Endothelial cell of umbilical vein (primary cell): ENCODE measurements around the gene GPATCH2. TPM values are rescaled to one million over a fixed set of nuclear protein-coding genes. Genes with fewer than 3 reads are reported as not detected.

Experiments
- BruUV-seq: library from RNA; stranded (reverse); fragments of 400-500 nt; replicated peaks from 2 replicates; lab custom pipeline; 2021; lab: Mats Ljungman, UMichigan
- CTCF ChIA-PET: fragments of 300-600, 350-600 bp; sonication (Branson Sonifier 250); formaldehyde crosslinking; loops from one replicate; lab custom pipeline; 2021; ENCODE audit warnings: antibody characterized with exemption, inconsistent platforms; lab: Charles Lee
- POLR2A ChIA-PET: fragments of 300-600, 350-600 bp; sonication (Branson Sonifier 250); formaldehyde crosslinking; loops from one replicate; lab custom pipeline; 2021; ENCODE audit warnings: antibody characterized with exemption, inconsistent platforms; lab: Charles Lee
- DNase-seq: peaks from one replicate; pipeline ENCODE4 v3.0.0-alpha.2; 2011; ENCODE audit warnings: low read depth, low spot score
- FAIRE-seq: peaks from 2 replicates; lab custom pipeline; 2011; peaks lifted over from hg19 to GRCh38; lab: Jason Lieb, UNC
- H2AFZ ChIP-seq: 2 replicates; pipeline ENCODE4 v1.6.0; 2012; ENCODE audit warnings: low read depth, low read length, control low read depth, inconsistent platforms
- H3K27ac ChIP-seq: 2 replicates; pipeline ENCODE4 v1.5.1; 2011; ENCODE audit warnings: low read depth, mild to moderate bottlenecking, control low read depth, low read length, moderate library complexity; ENCODE audit not compliant: insufficient read depth
- H3K27me3 ChIP-seq, 2 experiments: 2 replicates each; pipeline versions ENCODE4 v1.6.0 to v1.6.1; 2011; ENCODE audit warnings: low read length in 2 of 2, mixed read lengths in 1 of 2; ENCODE audit not compliant: control insufficient read depth in 2 of 2, insufficient read depth in 2 of 2
- H3K36me3 ChIP-seq, 2 experiments: 2 replicates in 1 of 2; 3 replicates in 1 of 2; pipeline ENCODE4 v1.5.1; 2011; ENCODE audit warnings: low read length in 2 of 2, mild to moderate bottlenecking in 1 of 2, moderate library complexity in 1 of 2; ENCODE audit not compliant: control insufficient read depth in 2 of 2, insufficient read depth in 2 of 2; ENCODE audit errors: extremely low read depth in 1 of 2
- H3K4me1 ChIP-seq: 3 replicates; pipeline ENCODE4 v1.5.1; 2011; ENCODE audit warnings: mild to moderate bottlenecking, low read length; ENCODE audit not compliant: control insufficient read depth, insufficient read depth; ENCODE audit errors: extremely low read depth
- H3K4me2 ChIP-seq: 2 replicates; pipeline ENCODE4 v1.6.1; 2011; ENCODE audit warnings: low read length, control low read depth, mixed read lengths; ENCODE audit not compliant: insufficient read depth
- H3K4me3 ChIP-seq, 3 experiments: fragments of 200-600 bp in 1 of 3; sonication (generic), shearing (Covaris generic) in 1 of 3; replicated peaks in 1 of 3; 2 replicates each; pipeline ENCODE4 v1.5.1; 2011 to 2016; ENCODE audit warnings: control low read depth in 3 of 3, low read length in 3 of 3, mild to moderate bottlenecking in 2 of 3, inconsistent platforms in 1 of 3, low read depth in 1 of 3, moderate library complexity in 1 of 3; ENCODE audit not compliant: insufficient read depth in 1 of 3
- H3K79me2 ChIP-seq: 2 replicates; pipeline ENCODE4 v1.6.0; 2012; ENCODE audit warnings: low read length, inconsistent platforms; ENCODE audit not compliant: control insufficient read depth, insufficient read depth
- H3K9ac ChIP-seq: replicated peaks from 2 replicates; pipeline ENCODE3; 2011; ENCODE audit warnings: low read length, control low read depth; ENCODE audit not compliant: insufficient read depth; ENCODE audit errors: extremely low read depth
- H3K9me1 ChIP-seq: replicated peaks from 3 replicates; pipeline ENCODE4 v1.6.0; 2011; ENCODE audit warnings: mild to moderate bottlenecking, low read length; ENCODE audit not compliant: control insufficient read depth, insufficient read depth; ENCODE audit errors: extremely low read depth
- H3K9me3 ChIP-seq: replicated peaks from 2 replicates; pipeline ENCODE4 v1.5.1; 2012; ENCODE audit warnings: low read length, inconsistent platforms; ENCODE audit not compliant: control insufficient read depth, insufficient read depth
- H4K20me1 ChIP-seq: replicated peaks from 2 replicates; pipeline ENCODE3; 2011; ENCODE audit warnings: mild to moderate bottlenecking, low read length; ENCODE audit not compliant: control insufficient read depth, insufficient read depth; ENCODE audit errors: extremely low read depth
- EZH2 ChIP-seq: IDR thresholded peaks from 2 replicates; pipeline ENCODE4 v1.6.1; 2012; ENCODE audit warnings: borderline replicate concordance, low read depth, mild to moderate bottlenecking, moderate library complexity, low read length, inconsistent platforms; ENCODE audit not compliant: severe bottlenecking
- FOS ChIP-seq: IDR thresholded peaks from 2 replicates; pipeline ENCODE4 v1.6.1; 2011; ENCODE audit warnings: mild to moderate bottlenecking, low read length, moderate library complexity, borderline replicate concordance; ENCODE audit not compliant: insufficient read depth
- JUN ChIP-seq: IDR thresholded peaks from 2 replicates; pipeline ENCODE4 v1.6.1; 2011; ENCODE audit warnings: borderline replicate concordance, low read depth; ENCODE audit not compliant: insufficient read length, insufficient read depth
- MAX ChIP-seq: IDR thresholded peaks from 2 replicates; pipeline ENCODE4 v1.6.1; 2011; ENCODE audit not compliant: insufficient read depth, insufficient read length
- MYC ChIP-seq: IDR thresholded peaks from one replicate; pipeline ENCODE4 v1.6.1; 2011; ENCODE audit warnings: mild to moderate bottlenecking, low read depth, low read length
- POLR2AphosphoS5 ChIP-seq: IDR thresholded peaks from 2 replicates; pipeline ENCODE4 v1.6.1; 2012; ENCODE audit warnings: low read depth, mild to moderate bottlenecking, control low read depth, low read length, moderate library complexity; ENCODE audit not compliant: insufficient read depth
- dilution Hi-C: fragments of 300-500 bp; cut with MboI; formaldehyde crosslinking; loops from one replicate; pipeline ENCODE4 v1.15.0; 2019; ENCODE audit warnings: low sequenced_read_pairs; ENCODE audit not compliant: extremely low pct_ligation_motif_present
- intact Hi-C: fragments of 100-400 bp; cut with micrococcal nuclease; formaldehyde crosslinking; loops from one replicate; pipeline ENCODE4 v1.10.0; 2022
- polyA plus RNA-seq, 4 experiments: library from polyadenylated mRNA; depleted of rRNA in 3 of 4; stranded (reverse) in 3 of 4; unstranded in 1 of 4; fragments of >200 nt; gene quantifications; 2 replicates each; pipeline versions ENCODE4 v1.2.1 to v1.2.3, GENCODE V29; 2011 to 2012; ENCODE audit warnings: missing spikeins in 1 of 4
- total RNA-seq: library from RNA; stranded (reverse); gene quantifications from 2 replicates; pipeline ENCODE4 v1.2.3, GENCODE V29; 2021

Gene GPATCH2
- total and polyA plus RNA-seq, 2 donors (not counting 3 experiments of a cell fraction or from before 2014, with no cell fraction given), result 3.3 to 15.6 TPM

DNA sequence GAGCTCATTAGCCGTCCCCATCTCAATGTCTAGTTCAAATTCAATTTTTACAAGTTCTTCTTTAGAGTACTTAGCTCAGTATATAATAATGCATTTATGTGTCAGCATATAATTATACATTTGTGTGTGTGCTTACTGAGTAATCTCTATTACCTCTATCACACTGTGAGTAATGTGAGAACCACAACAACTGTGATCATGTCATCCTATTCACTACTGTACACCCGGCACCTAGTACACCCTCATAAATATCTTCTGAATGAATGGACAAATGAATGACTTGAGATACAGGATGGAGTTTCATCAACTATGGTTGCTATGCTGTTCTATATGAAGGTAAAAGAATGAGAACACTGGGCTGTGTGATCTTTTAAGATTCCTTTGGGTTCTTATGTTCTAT is 124.0 kb downstream of the GPATCH2 start:
- Histone ChIP-seq H3K9ac (no peak overlapping the region), H3K79me2 (no peaks in the 10 kb centered on the region), H3K4me2 (no peak overlapping the region), H3K9me1 (no peaks in the 10 kb centered on the region), H3K9me3 (no peaks in the 10 kb centered on the region), H3K27me3 (no peaks in the 10 kb centered on the region), H3K27ac (no peak overlapping the region), H3K36me3 (no peaks in the 10 kb centered on the region), H4K20me1 (no peaks in the 10 kb centered on the region), H3K4me3 (no peak overlapping the region), H3K4me1 (no peaks in the 10 kb centered on the region), H2AFZ (no peak overlapping the region)
- DNase-seq (no peak), FAIRE-seq (no peak)
- BruUV-seq, result no TSS peak
- dilution Hi-C loops (no loop called here), intact Hi-C loops (no loop called here)
- TF ChIP-seq FOS (no peak), POLR2AphosphoS5 (no peak), EZH2 (no peak)
- ChIA-PET POLR2A (no interaction called here), CTCF (no interaction called here)

DNA sequence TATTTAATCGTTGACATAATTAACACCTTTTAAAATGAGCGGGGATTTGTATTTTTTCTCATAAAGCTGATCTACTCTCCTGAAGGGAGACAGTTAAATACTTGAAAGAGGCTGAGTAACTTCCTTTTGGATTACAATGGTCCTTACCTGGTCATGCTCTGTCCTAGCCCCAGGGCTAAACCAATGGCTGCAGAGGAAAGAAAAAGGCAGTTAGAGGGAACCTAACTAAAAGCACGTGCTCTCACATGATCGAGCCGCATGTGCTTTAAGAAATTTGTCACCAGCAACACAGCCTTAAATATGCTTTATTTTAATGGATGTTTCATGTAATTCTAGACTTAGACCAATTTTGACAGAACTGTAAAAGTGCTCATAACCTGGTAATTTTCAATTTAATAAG is 132.7 kb downstream of the GPATCH2 start:
- Histone ChIP-seq H3K9me3 (no peaks in the 10 kb centered on the region), H3K4me1 (peaks cover 4% of the 10 kb centered on the region), H2AFZ (no peak overlapping the region), H3K4me3 (no peak overlapping the region), H3K79me2 (no peaks in the 10 kb centered on the region), H3K27me3 (no peaks in the 10 kb centered on the region), H3K9me1 (no peaks in the 10 kb centered on the region), H3K4me2 (no peak overlapping the region), H4K20me1 (no peaks in the 10 kb centered on the region), H3K27ac (no peak overlapping the region), H3K9ac (no peak overlapping the region), H3K36me3 (no peaks in the 10 kb centered on the region)
- DNase-seq (no peak), FAIRE-seq (no peak)
- BruUV-seq, result no TSS peak
- intact Hi-C loops (no loop called here), dilution Hi-C loops (no loop called here)
- CTCF ChIA-PET, result no interaction called here
- TF ChIP-seq MAX (no peak), JUN (no peak), POLR2AphosphoS5 (no peak), MYC (no peak)
- POLR2A ChIA-PET, result no interaction called here
